BJ (cell line): ENCODE results near the gene KRTAP10-6. TPM values are rescaled to one million over a fixed set of nuclear protein-coding genes. Genes with fewer than 3 reads are reported as not detected.
"Not testable (repeated sequence)": the region's sequence is repeated elsewhere in the genome, so short reads cannot be mapped to it uniquely, and the experiment has no call there.

Source experiments
- CTCF ChIA-PET: fragments of 350-600 bp; formaldehyde crosslinking; extraction: SDS; loops from one replicate; lab custom pipeline; 2021; ENCODE audit warnings: antibody characterized with exemption, inconsistent platforms; lab: Yijun Ruan, JAX
- POLR2A ChIA-PET: fragments of 300-600 bp; sonication (Branson Sonifier 250); formaldehyde crosslinking; extraction: SDS; loops from one replicate; lab custom pipeline; 2021; ENCODE audit warnings: antibody characterized with exemption; lab: Charles Lee
- DNase-seq: peaks from one replicate; pipeline ENCODE4 v3.0.0-alpha.2; 2011; ENCODE audit warnings: low read depth
- H3K27me3 ChIP-seq: 2 replicates; pipeline ENCODE4 v1.6.0; 2011; ENCODE audit warnings: low read length; ENCODE audit not compliant: control insufficient read depth, insufficient read depth
- H3K36me3 ChIP-seq: 2 replicates; pipeline ENCODE4 v1.5.1; 2011; ENCODE audit warnings: low read length; ENCODE audit not compliant: control insufficient read depth, insufficient read depth
- H3K4me3 ChIP-seq: 2 replicates; pipeline ENCODE4 v1.5.1; 2011; ENCODE audit warnings: low read depth, mild to moderate bottlenecking, control low read depth, low read length
- polyA plus RNA-seq: library from polyadenylated mRNA; depleted of rRNA; stranded (reverse); fragments of >200 nt; gene quantifications from 2 replicates; pipeline ENCODE4 v1.2.3, GENCODE V29; 2011
- TF ChIP-seq, protein P1 (sequence below): IDR thresholded peaks from 2 replicates; pipeline ENCODE4 v1.5.1; 2011; ENCODE audit warnings: low read depth, mild to moderate bottlenecking, control low read depth, inconsistent platforms, low read length, moderate library complexity; ENCODE audit not compliant: insufficient read depth

The KRTAP10-6 gene
- polyA plus RNA-seq, 1 experiment: not detected

- Histone ChIP-seq H3K36me3 (no peaks in the 10 kb centered on the region), H3K27me3 (no peaks in the 10 kb centered on the region), H3K4me3 (no peak overlapping the region)
- DNase-seq: no peak
- TF ChIP-seq, protein P1, sequence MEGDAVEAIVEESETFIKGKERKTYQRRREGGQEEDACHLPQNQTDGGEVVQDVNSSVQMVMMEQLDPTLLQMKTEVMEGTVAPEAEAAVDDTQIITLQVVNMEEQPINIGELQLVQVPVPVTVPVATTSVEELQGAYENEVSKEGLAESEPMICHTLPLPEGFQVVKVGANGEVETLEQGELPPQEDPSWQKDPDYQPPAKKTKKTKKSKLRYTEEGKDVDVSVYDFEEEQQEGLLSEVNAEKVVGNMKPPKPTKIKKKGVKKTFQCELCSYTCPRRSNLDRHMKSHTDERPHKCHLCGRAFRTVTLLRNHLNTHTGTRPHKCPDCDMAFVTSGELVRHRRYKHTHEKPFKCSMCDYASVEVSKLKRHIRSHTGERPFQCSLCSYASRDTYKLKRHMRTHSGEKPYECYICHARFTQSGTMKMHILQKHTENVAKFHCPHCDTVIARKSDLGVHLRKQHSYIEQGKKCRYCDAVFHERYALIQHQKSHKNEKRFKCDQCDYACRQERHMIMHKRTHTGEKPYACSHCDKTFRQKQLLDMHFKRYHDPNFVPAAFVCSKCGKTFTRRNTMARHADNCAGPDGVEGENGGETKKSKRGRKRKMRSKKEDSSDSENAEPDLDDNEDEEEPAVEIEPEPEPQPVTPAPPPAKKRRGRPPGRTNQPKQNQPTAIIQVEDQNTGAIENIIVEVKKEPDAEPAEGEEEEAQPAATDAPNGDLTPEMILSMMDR: no peak
- CTCF ChIA-PET: no interaction called here
- POLR2A ChIA-PET: no interaction called here
Measured at GRCh38 chr21:44576025-44576420, 16.3 kb downstream of the KRTAP10-6 start.

DNA sequence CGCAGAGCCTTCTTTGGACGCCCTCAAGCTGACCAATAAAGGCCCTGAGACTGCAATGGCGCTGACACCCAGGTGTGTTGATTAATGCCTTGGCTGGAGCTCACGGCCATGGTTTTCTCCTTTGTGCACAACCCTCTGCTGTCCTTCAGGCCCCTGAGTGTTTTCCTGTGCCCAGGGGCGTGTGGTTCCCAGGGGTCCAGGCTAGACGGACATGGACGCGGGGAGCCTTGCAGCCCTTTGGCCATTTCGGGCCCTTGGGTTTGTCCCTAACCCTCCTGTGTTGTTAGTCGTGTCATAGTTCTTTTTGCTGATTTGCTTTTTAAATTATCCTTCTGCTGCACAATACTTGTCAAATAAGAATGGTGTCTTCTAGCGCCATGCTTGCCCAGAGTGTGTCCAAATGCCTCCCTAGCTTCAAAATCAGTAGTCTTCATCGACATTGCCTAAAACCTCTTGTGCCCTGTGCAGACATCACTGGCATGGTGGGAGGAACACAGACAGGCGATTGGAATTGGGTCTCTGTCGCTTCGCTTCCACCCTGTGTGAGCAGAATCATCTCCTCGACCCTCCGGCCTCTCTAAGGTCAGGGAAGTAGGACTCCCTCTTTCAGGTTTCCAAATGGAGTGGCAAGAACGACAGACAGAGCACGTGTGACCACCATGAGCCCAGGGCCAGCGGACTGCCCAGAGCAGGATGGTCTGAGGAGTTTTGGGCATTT lies 16.8 kb downstream of the KRTAP10-6 start:
- TF ChIP-seq, protein P1: no peak
- Histone ChIP-seq H3K27me3 (no peaks in the 10 kb centered on the region), H3K4me3 (no peak overlapping the region), H3K36me3 (no peaks in the 10 kb centered on the region)
- ChIA-PET CTCF (interaction anchor here (1.2 kb wide), 1 partner anchor 9 kb away, joined by 3 read pairs; no protein-coding TSS in a partner anchor), POLR2A (no interaction called here)
- DNase-seq: no peak

GRCh38 chr21:44574457-44575306 lies 17.6 kb downstream of the KRTAP10-6 start:
- ChIA-PET CTCF (interaction anchor here (1.2 kb wide), 1 partner anchor 10 kb away, joined by 3 read pairs; no protein-coding TSS in a partner anchor), POLR2A (no interaction called here)
- no peak overlapping the region for H3K4me3 ChIP-seq
- H3K36me3 ChIP-seq: no peaks in the 10 kb centered on the region
- DNase-seq: no peak
- no peaks in the 10 kb centered on the region for H3K27me3 ChIP-seq
- TF ChIP-seq, protein P1: no peak

GRCh38 chr21:44573630-44574456 lies 18.5 kb downstream of the KRTAP10-6 start, which contains the start of gene KRTAP10-4:
Gene KRTAP10-4 (plus strand): TSS chr21:44573729. CDS start chr21:44573759, 30 bp downstream.
- H3K27me3 ChIP-seq, H3K36me3 ChIP-seq, DNase-seq, H3K4me3 ChIP-seq, POLR2A ChIA-PET: not testable (repeated sequence)
- CTCF ChIA-PET: interaction anchor here (0.7 to 1.2 kb wide), 2 partner anchors 11 to 37 kb away, joined by 3 read pairs; no protein-coding TSS in a partner anchor

DNA sequence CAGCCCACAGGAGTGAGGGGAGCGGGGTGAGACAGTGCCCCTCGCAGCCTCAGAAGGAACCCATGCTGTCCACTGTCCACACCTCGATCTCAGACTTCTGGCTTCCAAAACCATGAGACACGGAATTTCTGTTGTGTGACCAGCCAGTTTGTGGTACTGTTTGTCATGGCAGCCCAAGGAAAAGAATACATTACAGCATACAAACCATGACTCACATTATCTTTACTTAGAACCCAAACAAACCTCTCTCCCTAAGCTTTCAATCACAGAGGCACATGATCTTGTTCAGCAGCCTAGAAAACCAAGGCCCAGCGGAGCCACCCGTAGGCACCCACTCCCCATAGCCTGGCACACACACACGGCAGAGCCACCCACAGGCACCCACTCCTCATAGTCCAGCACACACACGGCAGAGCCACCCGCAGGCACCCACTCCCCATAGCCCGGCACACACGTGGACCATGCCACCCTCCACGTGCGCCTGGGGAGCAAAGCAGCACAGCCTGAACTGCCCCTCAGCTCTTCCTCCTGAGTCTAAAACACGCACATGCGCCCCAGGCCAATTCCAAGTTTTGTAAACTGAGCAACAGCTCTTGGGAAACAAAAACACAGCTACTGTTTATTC lies 19.2 kb downstream of the KRTAP10-6 start:
- ChIA-PET POLR2A (no interaction called here), CTCF (interaction anchor here (0.7 kb wide), 1 partner anchor 36 kb away, joined by 3 read pairs; no protein-coding TSS in a partner anchor)
- H3K27me3 ChIP-seq: no peaks in the 10 kb centered on the region
- no peak for DNase-seq
- no peak overlapping the region for H3K4me3 ChIP-seq
- H3K36me3 ChIP-seq: no peaks in the 10 kb centered on the region
- TF ChIP-seq, protein P1: no peak
